ENCODE data around the gene FAM200B. TPM values are rescaled to one million over a fixed set of nuclear protein-coding genes. Genes with fewer than 3 reads are reported as not detected.
"Not testable (repeated sequence)": the region's sequence is repeated elsewhere in the genome, so short reads cannot be mapped to it uniquely, and the experiment has no call there.

FAM200B gene
- total RNA-seq, 6 experiments from 2014 or later, result 11.8 to 20.9 (median 16.7) TPM

GRCh38 chr4:15729910-15730533 is 48.4 kb downstream of the FAM200B start:
- Histone ChIP-seq H3K4me3 (no peak overlapping the region), H3K9me3 (no peaks in the 10 kb centered on the region), H3K27me3 (no peaks in the 10 kb centered on the region), H3K36me3 (no peaks in the 10 kb centered on the region), H3K4me1 (no peaks in the 10 kb centered on the region), H3K27ac (no peak overlapping the region)
- DNase-seq (no peak), ATAC-seq (peak; percentile 85 to 94 (median 94))
- no peak for TF ChIP-seq POLR2A (IDR thresholded peaks at IDR 0.05)
- peak; percentile 84 to 90 (median 87) for TF ChIP-seq CTCF (IDR thresholded peaks at IDR 0.05)
- intact Hi-C loops (cut with DNase I), result no loop called here
- WGBS (ENCODE audit: insufficient coverage, low coverage, low lambda C conversion rate, missing lambda C conversion rate), result 13% methylated on average over 3 of the region's 3 CpGs

- WGBS (ENCODE audit: insufficient coverage, low coverage, low lambda C conversion rate, missing lambda C conversion rate), result 74% methylated on average over 5 of the region's 5 CpGs
- H3K4me1 ChIP-seq; DNase-seq; H3K4me3 ChIP-seq; ATAC-seq; intact Hi-C loops (cut with DNase I); H3K27me3 ChIP-seq; H3K9me3 ChIP-seq; H3K36me3 ChIP-seq; H3K27ac ChIP-seq: not testable (repeated sequence)
These were observed 51.4 kb downstream of the FAM200B start for GRCh38 chr4:15733061-15733460.

GRCh38 chr4:15735536-15735935 is 53.9 kb downstream of the FAM200B start:
- Histone ChIP-seq H3K4me3 (no peak overlapping the region), H3K27ac (no peak overlapping the region), H3K36me3 (no peaks in the 10 kb centered on the region), H3K27me3 (no peaks in the 10 kb centered on the region), H3K9me3 (no peaks in the 10 kb centered on the region), H3K4me1 (peaks cover 0 to 9% (median 4%) of the 10 kb centered on the region in 4 donors)
- TF ChIP-seq POLR2A (IDR thresholded peaks at IDR 0.05) (no peak), CTCF (IDR thresholded peaks at IDR 0.05) (no peak)
- intact Hi-C loops (cut with DNase I), result loop anchor here in 1 of 2 donors (5.0 kb wide), 1 partner anchor 262 kb away; no protein-coding TSS in a partner anchor
- ATAC-seq, result no peak
- no peak for DNase-seq
- WGBS (ENCODE audit: insufficient coverage, low coverage, low lambda C conversion rate, missing lambda C conversion rate), result 67% methylated on average over 4 of the region's 6 CpGs

- Histone ChIP-seq H3K36me3 (no peaks in the 10 kb centered on the region), H3K9me3 (no peaks in the 10 kb centered on the region), H3K4me1 (peaks cover 0 to 14% (median 4%) of the 10 kb centered on the region in 4 donors), H3K27me3 (no peaks in the 10 kb centered on the region), H3K4me3 (no peak overlapping the region), H3K27ac (no peak overlapping the region)
- no peak for DNase-seq
- intact Hi-C loops (cut with DNase I), result loop anchor here in 1 of 2 donors (5.0 kb wide), 1 partner anchor 261 kb away; no protein-coding TSS in a partner anchor
- TF ChIP-seq POLR2A (IDR thresholded peaks at IDR 0.05) (no peak), CTCF (IDR thresholded peaks at IDR 0.05) (no peak)
- no peak for ATAC-seq
- 62% methylated on average over 4 of the region's 4 CpGs for WGBS (ENCODE audit: insufficient coverage, low coverage, low lambda C conversion rate, missing lambda C conversion rate)
These were observed 55.0 kb downstream of the FAM200B start for GRCh38 chr4:15736514-15737050.

GRCh38 chr4:15737255-15737654 is 55.6 kb downstream of the FAM200B start:
- H3K9me3 ChIP-seq, result no peaks in the 10 kb centered on the region
- intact Hi-C loops (cut with DNase I), result loop anchor here in 1 of 2 donors (5.0 kb wide), 1 partner anchor 260 kb away; no protein-coding TSS in a partner anchor
- DNase-seq (no peak), ATAC-seq (no peak)
- no peaks in the 10 kb centered on the region for H3K36me3 ChIP-seq
- H3K27ac ChIP-seq, result no peak overlapping the region
- 65% methylated on average over 2 of the region's 3 CpGs for WGBS (ENCODE audit: insufficient coverage, low coverage, low lambda C conversion rate, missing lambda C conversion rate)
- H3K27me3 ChIP-seq, result no peaks in the 10 kb centered on the region
- peaks cover 0 to 14% (median 4%) of the 10 kb centered on the region in 4 donors for H3K4me1 ChIP-seq
- TF ChIP-seq CTCF (IDR thresholded peaks at IDR 0.05) (peak in 1 of 4 donors; percentile 11), POLR2A (IDR thresholded peaks at IDR 0.05) (no peak)
- no peak overlapping the region for H3K4me3 ChIP-seq
